HCT116 (cell line): Measurements from ENCODE around the gene GIMAP6. TPM values are rescaled to one million over a fixed set of nuclear protein-coding genes. Genes with fewer than 3 reads are reported as not detected.

Experiments used
- ATAC-seq: fragments of 200-7000 bp; cut with Tn5 transposase; 2 replicates; pipeline ENCODE4 v1.9.1; 2020; ENCODE audit warnings: mild to moderate bottlenecking, moderate library complexity
- BruUV-seq: library from RNA; stranded (reverse); fragments of 400-500 nt; replicated peaks from 2 replicates; lab custom pipeline; 2021; lab: Mats Ljungman, UMichigan
- CTCF ChIA-PET: fragments of 300-600 bp; sonication (Branson Sonifier 250); formaldehyde crosslinking; loops from one replicate; lab custom pipeline; 2021; ENCODE audit warnings: antibody characterized with exemption; lab: Charles Lee
- POLR2A ChIA-PET: fragments of 300-600, 350-600 bp; sonication (Branson Sonifier 250); formaldehyde crosslinking; loops from one replicate; lab custom pipeline; 2021; ENCODE audit warnings: antibody characterized with exemption; lab: Charles Lee
- RAD21 ChIA-PET, 2 experiments: fragments of 300-600 bp; sonication (Branson Sonifier 250); formaldehyde crosslinking; loops; one replicate each; lab custom pipeline; 2023; ENCODE audit warnings: low total read pairs in 2 of 2; ENCODE audit not compliant: uncharacterized antibody in 2 of 2, unreplicated experiment in 2 of 2, low non-redundant PET in 1 of 2; lab: Charles Lee
- DNase-seq: peaks from one replicate; pipeline ENCODE4 v3.0.0-alpha.2; 2010; ENCODE audit warnings: low read depth, low spot score
- H2AFZ ChIP-seq: fragments of 200-600 bp; shearing (Covaris generic), sonication (generic); 2 replicates; pipeline ENCODE4 v1.6.1; 2017; ENCODE audit warnings: low read depth, mixed run types, mixed read lengths, antibody characterized with exemption, low read length; ENCODE audit not compliant: poor library complexity, severe bottlenecking
- H3K27ac ChIP-seq: 2 replicates; pipeline ENCODE4 v1.5.1; 2012; ENCODE audit warnings: low read depth, low read length
- H3K27me3 ChIP-seq: fragments of 200-600 bp; sonication (generic); 2 replicates; pipeline ENCODE4 v1.6.1; 2016; ENCODE audit warnings: mixed run types, low read length, mixed read lengths; ENCODE audit not compliant: insufficient read depth
- H3K36me3 ChIP-seq, 2 experiments: fragments of 200-500 bp in 1 of 2; fragments of 200-600 bp in 1 of 2; sonication (Bioruptor generic) in 1 of 2; sonication (generic) in 1 of 2; 2 replicates each; pipeline versions ENCODE4 v1.5.1 to v1.6.1; 2014 to 2016; ENCODE audit warnings: low read length in 2 of 2, inconsistent platforms in 1 of 2, mixed read lengths in 1 of 2, mixed run types in 1 of 2; ENCODE audit not compliant: insufficient read depth in 2 of 2, control insufficient read depth in 1 of 2
- H3K4me1 ChIP-seq, 2 experiments: fragments of 200-600 bp in 1 of 2; sonication (generic) in 1 of 2; 2 replicates each; pipeline versions ENCODE4 v1.5.1 to v1.6.1; 2012 to 2017; ENCODE audit warnings: low read length in 2 of 2, inconsistent platforms in 1 of 2, mild to moderate bottlenecking in 1 of 2, mixed read lengths in 1 of 2, mixed run types in 1 of 2, moderate library complexity in 1 of 2; ENCODE audit not compliant: insufficient read depth in 2 of 2, control insufficient read depth in 1 of 2
- H3K4me2 ChIP-seq: fragments of 200-600 bp; sonication (generic); 2 replicates; pipeline ENCODE4 v1.6.1; 2017; ENCODE audit warnings: mixed run types, low read length, mixed read lengths
- H3K4me3 ChIP-seq, 2 experiments: fragments of 200-600 bp in 1 of 2; sonication (generic) in 1 of 2; replicated peaks in 1 of 2; 2 replicates each; pipeline ENCODE4 v1.5.1; 2011 to 2016; ENCODE audit warnings: low read length in 2 of 2, control low read depth in 1 of 2, low read depth in 1 of 2, mild to moderate bottlenecking in 1 of 2, mixed read lengths in 1 of 2, mixed run types in 1 of 2
- H3K79me2 ChIP-seq: fragments of 200-600 bp; sonication (generic); 2 replicates; pipeline ENCODE4 v1.6.1; 2017; ENCODE audit warnings: mild to moderate bottlenecking, mixed run types, low read length, moderate library complexity, mixed read lengths; ENCODE audit not compliant: insufficient read depth
- H3K9ac ChIP-seq: fragments of 200-600 bp; sonication (generic); 2 replicates; pipeline ENCODE4 v1.6.1; 2016; ENCODE audit warnings: low read length, mixed read lengths
- H3K9me2 ChIP-seq: fragments of 200-600 bp; sonication (generic), shearing (Covaris generic); 2 replicates; pipeline ENCODE4 v1.6.1; 2017; ENCODE audit warnings: mixed run types, mild to moderate bottlenecking, moderate library complexity; ENCODE audit not compliant: insufficient read depth
- H3K9me3 ChIP-seq, 2 experiments: fragments of 200-500 bp in 1 of 2; fragments of 200-600 bp in 1 of 2; sonication (Bioruptor generic) in 1 of 2; sonication (generic) in 1 of 2; 2 replicates each; pipeline ENCODE4 v1.6.1; 2014 to 2017; ENCODE audit warnings: low read length in 2 of 2, mixed read lengths in 2 of 2, inconsistent platforms in 1 of 2, low read depth in 1 of 2, mild to moderate bottlenecking in 1 of 2, mixed run types in 1 of 2, moderate library complexity in 1 of 2; ENCODE audit not compliant: control insufficient read depth in 1 of 2, insufficient read depth in 1 of 2
- H4K20me1 ChIP-seq: fragments of 200-600 bp; sonication (generic), shearing (Covaris generic); 2 replicates; pipeline ENCODE4 v1.6.1; 2017; ENCODE audit warnings: mixed run types, mild to moderate bottlenecking, moderate library complexity; ENCODE audit not compliant: insufficient read depth
- CEBPB ChIP-seq: IDR thresholded peaks from 2 replicates; pipeline ENCODE4 v1.6.1; 2012; ENCODE audit warnings: low read depth
- CTCF ChIP-seq, 3 experiments: fragments of 200-600 bp in 1 of 3; sonication (generic) in 1 of 3; IDR thresholded peaks in 2 of 3; conservative IDR thresholded peaks in 1 of 3; 2 replicates each; pipeline ENCODE4 v1.5.1; 2012 to 2017; ENCODE audit warnings: low read depth in 2 of 3, low read length in 2 of 3, antibody characterized with exemption in 1 of 3, borderline replicate concordance in 1 of 3, control low read depth in 1 of 3, mild to moderate bottlenecking in 1 of 3, mixed read lengths in 1 of 3, mixed run types in 1 of 3, moderate library complexity in 1 of 3; ENCODE audit not compliant: insufficient read depth in 1 of 3
- EGR1 ChIP-seq: IDR thresholded peaks from 2 replicates; pipeline ENCODE4 v1.6.1; 2012; ENCODE audit warnings: low read depth
- ELF1 ChIP-seq: IDR thresholded peaks from 2 replicates; pipeline ENCODE4 v1.6.1; 2012; ENCODE audit warnings: low read depth, borderline replicate concordance
- EZH2 ChIP-seq: fragments of 200-600 bp; sonication (generic); IDR thresholded peaks from 2 replicates; pipeline ENCODE4 v1.6.1; 2017; ENCODE audit warnings: antibody characterized with exemption, mixed run types
- EZH2phosphoT487 ChIP-seq: fragments of 200-600 bp; IDR thresholded peaks from 2 replicates; pipeline ENCODE4 v1.6.1; 2018; ENCODE audit warnings: antibody characterized with exemption, borderline replicate concordance
- JUND ChIP-seq: IDR thresholded peaks from 2 replicates; pipeline ENCODE4 v1.6.1; 2012
- POLR2A ChIP-seq: IDR thresholded peaks from 2 replicates; pipeline ENCODE4 v1.7.0; 2011; ENCODE audit warnings: borderline replicate concordance; ENCODE audit not compliant: insufficient read depth, insufficient read length; ENCODE audit errors: extremely low read depth
- POLR2AphosphoS5 ChIP-seq: IDR thresholded peaks from 2 replicates; pipeline ENCODE4 v1.6.1; 2011; ENCODE audit warnings: mild to moderate bottlenecking, low read depth, low read length, moderate library complexity
- RAD21 ChIP-seq: IDR thresholded peaks from 2 replicates; pipeline ENCODE4 v1.6.1; 2012; ENCODE audit warnings: low read depth, mild to moderate bottlenecking
- SIN3A ChIP-seq: IDR thresholded peaks from 2 replicates; pipeline ENCODE4 v1.6.1; 2012; ENCODE audit warnings: low read depth
- SP1 ChIP-seq: IDR thresholded peaks from 2 replicates; pipeline ENCODE4 v1.6.1; 2012; ENCODE audit warnings: low read depth
- SRF ChIP-seq: IDR thresholded peaks from 2 replicates; pipeline ENCODE4 v1.6.1; 2012; ENCODE audit warnings: low read depth
- TCF7L2 ChIP-seq: IDR thresholded peaks from 2 replicates; pipeline ENCODE4 v1.7.0; 2011; ENCODE audit warnings: borderline replicate concordance, inconsistent platforms; ENCODE audit not compliant: insufficient read depth, insufficient read length; ENCODE audit errors: extremely low read depth
- YY1 ChIP-seq: IDR thresholded peaks from 2 replicates; pipeline ENCODE4 v1.6.1; 2011; ENCODE audit warnings: low read length, low read depth, moderate library complexity, mild to moderate bottlenecking; ENCODE audit not compliant: insufficient replicate concordance; ENCODE audit errors: extremely low read depth
- ZBTB33 ChIP-seq: IDR thresholded peaks from 2 replicates; pipeline ENCODE4 v1.6.1; 2011; ENCODE audit warnings: mild to moderate bottlenecking, low read length, moderate library complexity; ENCODE audit not compliant: insufficient replicate concordance; ENCODE audit errors: extremely low read depth
- ZFX ChIP-seq: fragments of 450-650 bp; IDR thresholded peaks from 2 replicates; pipeline ENCODE4 v1.6.1; 2017
- ZNF274 ChIP-seq: fragments of 200-500 bp; sonication (Bioruptor generic); IDR thresholded peaks from 2 replicates; pipeline ENCODE4 v1.6.1; 2014; ENCODE audit warnings: mild to moderate bottlenecking, low read depth, low read length, inconsistent platforms
- intact Hi-C: fragments of 100-400 bp; cut with micrococcal nuclease; formaldehyde crosslinking; loops from 2 replicates; pipeline ENCODE4 v1.10.0; 2022
- total RNA-seq: library from RNA; stranded (reverse); gene quantifications from one replicate; pipeline ENCODE4 v1.2.1, GENCODE V29; 2021; ENCODE audit not compliant: unreplicated experiment
- TF ChIP-seq, protein P1 (sequence below): IDR thresholded peaks from 2 replicates; pipeline ENCODE4 v1.6.1; 2012; ENCODE audit warnings: low read depth

Gene GIMAP6
- total RNA-seq, 1 experiment from 2014 or later: 0.12 TPM

DNA sequence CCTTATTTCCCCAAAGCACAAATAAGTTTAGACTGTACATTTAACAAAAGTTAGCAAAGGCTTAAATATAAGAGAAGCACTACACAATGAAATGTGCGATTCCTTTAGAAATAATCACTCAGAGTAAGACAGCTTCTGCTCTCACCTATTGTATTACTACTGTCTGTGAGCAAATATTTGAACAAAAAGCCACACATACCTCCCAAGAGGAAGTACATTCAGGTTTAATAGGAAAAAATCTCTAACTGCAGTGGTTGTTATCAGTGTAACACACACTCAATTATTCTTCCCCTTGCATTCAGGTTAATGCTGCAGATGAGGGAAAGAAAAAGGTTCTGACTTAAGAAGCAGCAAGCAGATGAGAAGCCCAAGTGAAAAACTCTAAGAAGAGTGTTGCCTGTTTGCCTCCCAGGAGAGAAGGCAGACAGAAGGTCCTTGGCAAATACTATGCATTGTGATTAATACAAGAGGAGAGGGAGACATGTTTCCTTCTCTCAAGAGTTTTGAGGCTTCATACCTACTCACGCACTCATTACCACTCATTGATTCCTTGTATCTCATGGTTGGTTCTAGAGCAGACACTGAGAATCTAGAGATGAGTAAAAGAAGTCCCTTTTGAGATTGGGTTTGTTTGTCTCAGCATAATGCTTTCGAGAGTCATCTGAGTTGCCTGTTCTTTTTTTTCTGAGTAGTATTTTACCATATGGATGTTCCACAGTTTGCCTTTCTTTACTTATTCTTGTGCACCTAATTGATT is 51.4 kb downstream of the GIMAP6 start:
- ATAC-seq (no peak), DNase-seq (no peak)
- Histone ChIP-seq H3K36me3 (no peaks in the 10 kb centered on the region), H3K27ac (no peak overlapping the region), H4K20me1 (no peaks in the 10 kb centered on the region), H3K4me3 (no peak overlapping the region), H3K9me2 (no peaks in the 10 kb centered on the region), H3K27me3 (peaks cover 12% of the 10 kb centered on the region), H3K9me3 (no peaks in the 10 kb centered on the region), H3K4me2 (no peak overlapping the region), H3K4me1 (no peaks in the 10 kb centered on the region), H2AFZ (no peak overlapping the region), H3K79me2 (no peaks in the 10 kb centered on the region), H3K9ac (no peak overlapping the region)
- CTCF ChIA-PET: no interaction called here
- no TSS peak for BruUV-seq
- no peak for TF ChIP-seq SRF
- TF ChIP-seq TCF7L2: no peak
- no peak for TF ChIP-seq ZNF274
- no peak for TF ChIP-seq EGR1
- TF ChIP-seq POLR2A: no peak
- no peak for TF ChIP-seq YY1
- TF ChIP-seq ZFX: no peak
- no peak for TF ChIP-seq ELF1
- no peak for TF ChIP-seq EZH2
- no peak for TF ChIP-seq POLR2AphosphoS5
- no peak for TF ChIP-seq ZBTB33
- no peak for TF ChIP-seq SP1
- TF ChIP-seq RAD21: no peak
- no peak for TF ChIP-seq CTCF (IDR thresholded peaks at IDR 0.05 in 2 of 3, conservative IDR thresholded peaks at IDR 0.05 in 1 of 3; ENCODE audit: borderline replicate concordance in 1 of 3, insufficient read depth in 1 of 3, low read depth in 2 of 3, low read length in 2 of 3)
- TF ChIP-seq SIN3A: no peak
- no peak for TF ChIP-seq JUND
- TF ChIP-seq CEBPB: no peak
- TF ChIP-seq, protein P1, sequence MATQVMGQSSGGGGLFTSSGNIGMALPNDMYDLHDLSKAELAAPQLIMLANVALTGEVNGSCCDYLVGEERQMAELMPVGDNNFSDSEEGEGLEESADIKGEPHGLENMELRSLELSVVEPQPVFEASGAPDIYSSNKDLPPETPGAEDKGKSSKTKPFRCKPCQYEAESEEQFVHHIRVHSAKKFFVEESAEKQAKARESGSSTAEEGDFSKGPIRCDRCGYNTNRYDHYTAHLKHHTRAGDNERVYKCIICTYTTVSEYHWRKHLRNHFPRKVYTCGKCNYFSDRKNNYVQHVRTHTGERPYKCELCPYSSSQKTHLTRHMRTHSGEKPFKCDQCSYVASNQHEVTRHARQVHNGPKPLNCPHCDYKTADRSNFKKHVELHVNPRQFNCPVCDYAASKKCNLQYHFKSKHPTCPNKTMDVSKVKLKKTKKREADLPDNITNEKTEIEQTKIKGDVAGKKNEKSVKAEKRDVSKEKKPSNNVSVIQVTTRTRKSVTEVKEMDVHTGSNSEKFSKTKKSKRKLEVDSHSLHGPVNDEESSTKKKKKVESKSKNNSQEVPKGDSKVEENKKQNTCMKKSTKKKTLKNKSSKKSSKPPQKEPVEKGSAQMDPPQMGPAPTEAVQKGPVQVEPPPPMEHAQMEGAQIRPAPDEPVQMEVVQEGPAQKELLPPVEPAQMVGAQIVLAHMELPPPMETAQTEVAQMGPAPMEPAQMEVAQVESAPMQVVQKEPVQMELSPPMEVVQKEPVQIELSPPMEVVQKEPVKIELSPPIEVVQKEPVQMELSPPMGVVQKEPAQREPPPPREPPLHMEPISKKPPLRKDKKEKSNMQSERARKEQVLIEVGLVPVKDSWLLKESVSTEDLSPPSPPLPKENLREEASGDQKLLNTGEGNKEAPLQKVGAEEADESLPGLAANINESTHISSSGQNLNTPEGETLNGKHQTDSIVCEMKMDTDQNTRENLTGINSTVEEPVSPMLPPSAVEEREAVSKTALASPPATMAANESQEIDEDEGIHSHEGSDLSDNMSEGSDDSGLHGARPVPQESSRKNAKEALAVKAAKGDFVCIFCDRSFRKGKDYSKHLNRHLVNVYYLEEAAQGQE: no peak
- no peak for TF ChIP-seq EZH2phosphoT487
- RAD21 ChIA-PET: no interaction called here
- POLR2A ChIA-PET: no interaction called here
- intact Hi-C loops: no loop called here
